ENCODE results near the gene PLIN1.
A peak's percentile ranks its signal among the peaks of the same experiment; 100 is the strongest.
"Not testable (repeated sequence)": the region's sequence is repeated elsewhere in the genome, so short reads cannot be mapped to it uniquely, and the experiment has no call there.

PLIN1 gene

DNA sequence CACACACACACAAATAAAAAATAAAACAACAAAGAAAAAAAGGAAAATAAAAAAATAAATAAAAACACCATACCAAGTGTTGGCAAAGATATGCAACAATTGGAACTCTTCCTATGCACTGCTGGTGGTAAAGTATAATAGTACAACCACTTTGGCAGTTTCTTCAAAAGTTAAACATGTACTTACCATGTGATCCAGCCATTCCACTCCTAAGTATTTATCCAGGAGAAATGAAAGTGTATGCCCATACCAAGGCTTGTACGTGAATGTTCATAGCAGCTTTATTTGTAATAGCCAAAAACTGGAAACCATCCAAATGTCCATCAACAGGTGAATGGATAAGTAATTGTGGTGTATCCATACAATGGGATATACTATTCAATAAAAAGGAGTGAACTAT lies 28.4 kb upstream of the PLIN1 start:
- DNase-seq (ENCODE audit: low spot score): no peak
- TF ChIP-seq, protein P1, sequence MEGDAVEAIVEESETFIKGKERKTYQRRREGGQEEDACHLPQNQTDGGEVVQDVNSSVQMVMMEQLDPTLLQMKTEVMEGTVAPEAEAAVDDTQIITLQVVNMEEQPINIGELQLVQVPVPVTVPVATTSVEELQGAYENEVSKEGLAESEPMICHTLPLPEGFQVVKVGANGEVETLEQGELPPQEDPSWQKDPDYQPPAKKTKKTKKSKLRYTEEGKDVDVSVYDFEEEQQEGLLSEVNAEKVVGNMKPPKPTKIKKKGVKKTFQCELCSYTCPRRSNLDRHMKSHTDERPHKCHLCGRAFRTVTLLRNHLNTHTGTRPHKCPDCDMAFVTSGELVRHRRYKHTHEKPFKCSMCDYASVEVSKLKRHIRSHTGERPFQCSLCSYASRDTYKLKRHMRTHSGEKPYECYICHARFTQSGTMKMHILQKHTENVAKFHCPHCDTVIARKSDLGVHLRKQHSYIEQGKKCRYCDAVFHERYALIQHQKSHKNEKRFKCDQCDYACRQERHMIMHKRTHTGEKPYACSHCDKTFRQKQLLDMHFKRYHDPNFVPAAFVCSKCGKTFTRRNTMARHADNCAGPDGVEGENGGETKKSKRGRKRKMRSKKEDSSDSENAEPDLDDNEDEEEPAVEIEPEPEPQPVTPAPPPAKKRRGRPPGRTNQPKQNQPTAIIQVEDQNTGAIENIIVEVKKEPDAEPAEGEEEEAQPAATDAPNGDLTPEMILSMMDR (IDR thresholded peaks at IDR 0.05; ENCODE audit: extremely low read depth, insufficient read depth, missing control alignments): no peak
- in situ Hi-C loops (cut with MboI; ENCODE audit: low pct_unique_long_range_greater_than_20kb, low sequenced_read_pairs, unreplicated experiment): no loop called here

DNA sequence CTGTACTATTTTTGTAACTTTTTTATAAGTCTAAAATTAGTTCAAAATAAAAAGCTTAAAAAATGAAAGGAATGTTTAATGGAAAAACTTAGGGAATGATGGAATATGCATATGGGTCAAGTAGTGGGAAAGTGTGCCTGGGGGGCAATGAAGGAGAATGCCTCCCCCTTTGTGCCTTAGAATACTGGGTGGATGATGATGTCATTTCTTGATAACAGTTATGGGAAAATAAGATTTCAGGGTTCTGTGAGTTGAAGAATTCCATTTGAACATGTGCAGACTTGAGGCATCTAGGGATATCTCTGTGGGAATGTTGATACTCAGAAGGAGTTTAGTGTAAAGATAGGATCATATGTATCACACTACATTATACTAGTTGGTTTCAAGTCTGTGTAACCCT lies 25.2 kb upstream of the PLIN1 start:
- TF ChIP-seq, protein P1 (IDR thresholded peaks at IDR 0.05; ENCODE audit: extremely low read depth, insufficient read depth, missing control alignments): no peak
- DNase-seq (ENCODE audit: low spot score): no peak
- in situ Hi-C loops (cut with MboI; ENCODE audit: low pct_unique_long_range_greater_than_20kb, low sequenced_read_pairs, unreplicated experiment): no loop called here

DNA sequence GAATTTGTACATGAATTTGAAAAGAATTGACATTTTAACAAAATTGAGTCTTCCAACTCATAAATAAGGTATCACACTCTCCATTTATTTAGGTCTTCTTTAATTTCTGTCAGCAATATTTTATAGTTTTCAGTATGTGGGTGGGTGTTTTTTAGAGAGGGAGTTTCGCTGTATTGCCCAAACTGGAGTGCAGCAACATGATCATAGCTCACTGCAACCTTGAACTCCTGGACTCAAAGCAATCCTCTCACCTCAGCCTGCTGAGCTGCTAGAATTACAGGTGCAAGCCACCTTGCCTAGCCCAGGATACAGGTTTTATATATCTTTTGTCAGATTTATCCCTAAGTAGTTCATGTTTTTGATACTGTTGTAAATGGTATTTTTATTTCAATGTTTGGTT lies 16.0 kb upstream of the PLIN1 start:
- DNase-seq (ENCODE audit: low spot score): no peak
- TF ChIP-seq, protein P1 (IDR thresholded peaks at IDR 0.05; ENCODE audit: extremely low read depth, insufficient read depth, missing control alignments): no peak
- in situ Hi-C loops (cut with MboI; ENCODE audit: low pct_unique_long_range_greater_than_20kb, low sequenced_read_pairs, unreplicated experiment): no loop called here

DNA sequence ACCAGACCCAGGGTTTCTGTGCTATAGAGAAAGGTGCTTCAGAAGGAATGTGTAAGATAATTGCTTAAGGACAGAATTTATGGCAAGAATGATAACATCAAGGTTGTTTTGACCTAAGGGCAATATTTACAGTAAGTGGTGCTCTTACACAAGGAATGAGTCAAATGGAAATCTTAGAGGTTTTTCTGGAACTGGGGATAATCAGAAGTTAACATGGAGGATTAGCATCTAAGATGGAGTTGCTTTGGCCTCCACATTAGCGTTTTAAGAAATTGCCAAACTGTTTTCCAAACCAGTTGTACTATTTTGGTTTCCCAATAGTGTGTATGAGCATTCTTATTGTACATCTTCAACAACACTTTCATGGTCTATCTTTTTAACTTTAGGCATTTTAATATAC lies 14.5 kb upstream of the PLIN1 start:
- in situ Hi-C loops (cut with MboI; ENCODE audit: low pct_unique_long_range_greater_than_20kb, low sequenced_read_pairs, unreplicated experiment): no loop called here
- DNase-seq (ENCODE audit: low spot score): no peak
- TF ChIP-seq, protein P1 (IDR thresholded peaks at IDR 0.05; ENCODE audit: extremely low read depth, insufficient read depth, missing control alignments): no peak

DNA sequence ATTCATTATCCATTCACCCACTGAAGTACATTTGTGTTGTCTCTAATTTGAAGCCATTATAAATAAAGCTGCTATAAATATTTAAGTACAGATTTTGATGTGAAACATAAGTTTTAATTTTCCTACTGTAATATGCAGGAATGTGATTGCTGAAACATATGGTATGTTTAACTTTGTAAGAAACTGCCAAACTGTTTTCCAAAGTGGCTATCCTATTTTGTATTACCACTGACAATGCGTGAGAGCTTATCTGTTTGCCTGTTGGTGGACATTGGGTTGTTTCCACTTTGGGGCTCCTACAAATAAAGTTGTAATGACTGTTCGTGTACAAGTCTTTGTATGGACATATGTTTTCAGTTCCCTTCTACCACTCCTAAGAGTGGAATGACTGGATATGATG lies 13.9 kb upstream of the PLIN1 start:
- DNase-seq (ENCODE audit: low spot score): no peak
- in situ Hi-C loops (cut with MboI; ENCODE audit: low pct_unique_long_range_greater_than_20kb, low sequenced_read_pairs, unreplicated experiment): no loop called here

DNA sequence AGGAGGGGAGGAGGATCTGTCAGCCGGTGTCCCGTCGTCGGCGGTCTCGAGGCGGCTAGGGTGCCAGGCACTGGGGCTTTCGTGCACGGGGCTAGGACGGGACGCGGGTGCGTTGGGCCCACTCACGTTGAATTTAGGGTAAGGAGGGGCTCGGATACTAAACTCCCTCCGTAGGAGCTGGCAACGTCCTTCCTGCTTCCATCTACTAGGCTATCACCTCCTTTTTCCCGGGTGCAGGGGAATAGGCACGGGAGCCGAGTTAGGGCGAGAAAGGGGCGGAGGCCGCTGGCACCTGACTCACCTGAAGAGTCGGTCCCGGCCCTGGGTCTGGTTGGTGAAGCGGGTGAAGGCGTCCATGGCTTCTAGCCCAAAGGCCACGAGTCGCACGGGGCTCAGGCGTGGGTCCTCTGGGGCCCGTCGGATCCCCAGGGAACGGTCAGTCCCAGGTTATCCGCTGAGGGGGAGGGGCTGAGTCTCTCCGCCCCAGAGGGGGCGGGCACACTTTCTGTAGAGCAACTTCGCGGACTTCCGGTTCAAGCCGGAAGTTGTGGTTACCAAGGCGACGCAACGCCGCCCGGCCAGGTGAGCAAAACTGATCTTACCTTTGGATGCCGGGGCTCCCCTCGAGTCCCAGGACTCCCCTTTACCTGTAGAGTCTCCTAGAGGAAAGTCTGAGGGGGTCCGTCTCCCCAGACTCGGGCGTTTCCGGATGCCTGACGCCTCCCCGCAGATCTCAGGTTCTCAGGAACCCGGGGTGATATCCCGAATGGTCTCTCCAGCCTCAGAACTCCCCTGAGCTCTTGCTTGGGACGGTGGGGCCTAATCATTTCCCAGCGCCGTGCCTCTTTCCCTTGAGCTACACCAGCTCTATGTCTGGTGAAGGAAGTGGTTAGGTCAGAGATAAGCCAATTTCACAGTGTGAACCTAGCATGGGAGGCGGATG lies 11.4 kb upstream of the PLIN1 start, which contains the start of the genes PEX11A and WDR93:
PEX11A (minus strand) TSS at position 479 of the 943 bp plus-strand sequence; CDS start at position 357, 122 bp downstream.
WDR93 (plus strand) TSS at position 536 of the 943 bp plus-strand sequence. CDS start 10,936 bp downstream, outside the sequence.
- in situ Hi-C loops (cut with MboI; ENCODE audit: low pct_unique_long_range_greater_than_20kb, low sequenced_read_pairs, unreplicated experiment): no loop called here
- DNase-seq (ENCODE audit: low spot score): peak; percentile 84
- TF ChIP-seq, protein P1 (IDR thresholded peaks at IDR 0.05; ENCODE audit: extremely low read depth, insufficient read depth, missing control alignments): no peak

More for the DNA sequence above, 13.9 kb upstream of the PLIN1 start:
- TF ChIP-seq, protein P1 (IDR thresholded peaks at IDR 0.05; ENCODE audit: extremely low read depth, insufficient read depth, missing control alignments): no peak

DNA sequence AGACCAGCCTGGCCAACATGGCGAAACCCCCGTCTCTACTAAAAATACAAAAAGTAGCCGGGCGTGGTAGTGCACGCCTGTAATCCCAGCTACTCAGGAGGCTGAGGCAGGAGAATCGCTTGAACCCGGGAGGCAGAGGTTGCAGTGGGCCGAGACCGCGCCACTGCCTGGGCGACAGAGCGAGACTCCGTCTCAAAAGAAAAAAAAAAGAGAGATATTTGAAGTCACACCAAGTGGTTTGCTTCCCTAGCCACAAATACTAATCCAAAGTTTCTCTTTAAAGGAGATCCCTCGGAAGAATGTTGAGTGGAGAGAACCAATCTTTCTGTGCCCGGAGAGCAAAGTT lies 10.7 kb upstream of the PLIN1 start:
- in situ Hi-C loops (cut with MboI; ENCODE audit: low pct_unique_long_range_greater_than_20kb, low sequenced_read_pairs, unreplicated experiment): not testable (repeated sequence)

More for the DNA sequence above, 10.7 kb upstream of the PLIN1 start:
- DNase-seq (ENCODE audit: low spot score): not testable (repeated sequence)
